Astrocyte (in vitro differentiated cells and primary cell): Measurements from ENCODE around the gene AP3M1. TPM values are rescaled to one million over a fixed set of nuclear protein-coding genes. Genes with fewer than 3 reads are reported as not detected.

Experiments used
- DNase-seq: peaks from one replicate; pipeline ENCODE4 v3.0.0-alpha.2; 2010; ENCODE audit warnings: low read depth
- FAIRE-seq: peaks from 2 replicates; lab custom pipeline; 2011; peaks lifted over from hg19 to GRCh38; lab: Jason Lieb, UNC
- H2AFZ ChIP-seq: 2 replicates; pipeline ENCODE4 v1.6.0; 2012; ENCODE audit warnings: low read depth, low read length, inconsistent platforms
- H3K27ac ChIP-seq: 2 replicates; pipeline ENCODE4 v1.5.1; 2011; ENCODE audit warnings: low read depth, low read length, inconsistent platforms
- H3K27me3 ChIP-seq: 2 replicates; pipeline ENCODE4 v1.6.0; 2011; ENCODE audit warnings: low read length, inconsistent platforms; ENCODE audit not compliant: insufficient read depth
- H3K36me3 ChIP-seq: 2 replicates; pipeline ENCODE4 v1.5.1; 2011; ENCODE audit warnings: low read length, inconsistent platforms; ENCODE audit not compliant: insufficient read depth
- H3K4me1 ChIP-seq: 2 replicates; pipeline ENCODE4 v1.5.1; 2011; ENCODE audit warnings: low read length, inconsistent platforms; ENCODE audit not compliant: insufficient read depth
- H3K4me2 ChIP-seq: 2 replicates; pipeline ENCODE4 v1.6.0; 2012; ENCODE audit warnings: low read length, inconsistent platforms
- H3K4me3 ChIP-seq: 2 replicates; pipeline ENCODE4 v1.5.1; 2011; ENCODE audit warnings: low read depth, mild to moderate bottlenecking, low read length, inconsistent platforms; ENCODE audit not compliant: insufficient read depth
- H3K79me2 ChIP-seq: 2 replicates; pipeline ENCODE4 v1.6.0; 2012; ENCODE audit warnings: mild to moderate bottlenecking, low read length, inconsistent platforms; ENCODE audit not compliant: insufficient read depth
- H3K9ac ChIP-seq: 2 replicates; pipeline ENCODE4 v1.6.0; 2012; ENCODE audit warnings: mild to moderate bottlenecking, low read length, inconsistent platforms
- H3K9me3 ChIP-seq: 2 replicates; pipeline ENCODE4 v1.5.1; 2012; ENCODE audit warnings: low read depth, mild to moderate bottlenecking, low read length, inconsistent platforms; ENCODE audit not compliant: insufficient read depth
- H4K20me1 ChIP-seq: 2 replicates; pipeline ENCODE4 v1.6.0; 2012; ENCODE audit warnings: low read length, inconsistent platforms; ENCODE audit not compliant: insufficient read depth
- H3K27ac Mint-ChIP-seq: one replicate; pipeline ENCODE4 v1.8.0; 2021; ENCODE audit warnings: mild to moderate bottlenecking, mixed read lengths; ENCODE audit not compliant: unreplicated experiment
- H3K27me3 Mint-ChIP-seq: one replicate; pipeline ENCODE4 v1.8.0; 2021; ENCODE audit warnings: low read depth, mixed read lengths; ENCODE audit not compliant: unreplicated experiment
- H3K36me3 Mint-ChIP-seq: one replicate; pipeline ENCODE4 v1.8.0; 2021; ENCODE audit warnings: low read depth, mixed read lengths; ENCODE audit not compliant: unreplicated experiment
- H3K4me1 Mint-ChIP-seq: one replicate; pipeline ENCODE4 v1.8.0; 2021; ENCODE audit warnings: low read depth, mixed read lengths; ENCODE audit not compliant: unreplicated experiment
- H3K4me3 Mint-ChIP-seq: one replicate; pipeline ENCODE4 v1.8.0; 2021; ENCODE audit warnings: mild to moderate bottlenecking, moderate library complexity, mixed read lengths; ENCODE audit not compliant: unreplicated experiment
- H3K9me3 Mint-ChIP-seq: one replicate; pipeline ENCODE4 v1.8.0; 2021; ENCODE audit warnings: mild to moderate bottlenecking, mixed read lengths; ENCODE audit not compliant: unreplicated experiment
- EZH2 ChIP-seq: IDR thresholded peaks from 2 replicates; pipeline ENCODE4 v1.6.1; 2012; ENCODE audit warnings: mild to moderate bottlenecking, low read length, inconsistent platforms; ENCODE audit not compliant: insufficient read depth
- total RNA-seq: library from RNA; stranded (reverse); gene quantifications from 2 replicates; pipeline ENCODE4 v1.2.1, GENCODE V29; 2021
- TF ChIP-seq, protein P1 (sequence below): IDR thresholded peaks from 2 replicates; pipeline ENCODE4 v1.5.1; 2011; ENCODE audit warnings: low read depth, mild to moderate bottlenecking, inconsistent platforms, low read length, moderate library complexity; ENCODE audit not compliant: insufficient read depth

The AP3M1 gene
- total RNA-seq, 1 donor from 2014 or later: 50.0 TPM

DNA sequence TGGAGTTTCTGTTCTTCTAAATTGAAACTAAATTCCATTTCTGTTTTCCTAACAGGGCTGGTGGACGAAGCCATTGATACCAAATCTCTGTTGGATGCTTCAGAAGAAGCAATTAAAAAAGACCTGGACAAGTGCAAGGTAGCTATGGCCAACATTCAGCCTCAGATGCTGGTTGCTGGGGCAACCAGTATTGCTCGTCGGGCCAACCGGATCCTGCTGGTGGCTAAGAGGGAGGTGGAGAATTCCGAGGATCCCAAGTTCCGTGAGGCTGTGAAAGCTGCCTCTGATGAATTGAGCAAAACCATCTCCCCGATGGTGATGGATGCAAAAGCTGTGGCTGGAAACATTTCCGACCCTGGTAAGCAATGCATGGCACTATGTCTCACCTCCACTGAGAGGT lies 45.6 kb downstream of the AP3M1 start:
- no peak for FAIRE-seq
- peak overlapping the region; percentile 42 for H3K4me3 Mint-ChIP-seq

DNA sequence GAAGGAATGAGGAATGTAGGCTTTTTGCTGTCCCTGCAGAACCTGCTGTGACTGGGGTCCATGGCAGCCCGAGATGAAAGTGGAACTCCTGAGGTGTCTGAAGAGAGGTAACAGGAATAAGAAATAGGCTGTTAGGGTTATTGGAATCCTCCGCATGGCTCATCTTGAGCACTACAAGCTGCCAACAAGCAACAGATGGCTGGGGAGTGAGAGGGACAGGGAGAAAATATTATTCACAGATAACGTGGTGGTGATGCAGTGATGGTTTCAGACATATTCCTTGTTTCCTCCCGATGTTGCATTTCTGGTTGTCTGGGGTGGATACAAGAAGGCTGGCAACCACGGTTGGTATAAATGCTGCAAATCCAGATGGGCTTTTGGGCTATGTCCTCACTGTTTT lies 46.1 kb downstream of the AP3M1 start:
- peak overlapping the region; percentile 63 for H3K27ac Mint-ChIP-seq
- H3K36me3 ChIP-seq: peaks cover 75% of the 10 kb centered on the region

More for the DNA sequence above, 45.6 kb downstream of the AP3M1 start:
- Histone ChIP-seq H3K4me3 (no peak overlapping the region), H3K4me1 (no peaks in the 10 kb centered on the region), H2AFZ (no peak overlapping the region), H3K79me2 (peaks cover 60% of the 10 kb centered on the region), H3K27me3 (no peaks in the 10 kb centered on the region), H3K9ac (no peak overlapping the region), H3K9me3 (no peaks in the 10 kb centered on the region), H3K4me2 (no peak overlapping the region), H4K20me1 (peaks cover 80% of the 10 kb centered on the region), H3K36me3 (peaks cover 75% of the 10 kb centered on the region), H3K27ac (no peak overlapping the region)
- TF ChIP-seq EZH2: no peak
- TF ChIP-seq, protein P1, sequence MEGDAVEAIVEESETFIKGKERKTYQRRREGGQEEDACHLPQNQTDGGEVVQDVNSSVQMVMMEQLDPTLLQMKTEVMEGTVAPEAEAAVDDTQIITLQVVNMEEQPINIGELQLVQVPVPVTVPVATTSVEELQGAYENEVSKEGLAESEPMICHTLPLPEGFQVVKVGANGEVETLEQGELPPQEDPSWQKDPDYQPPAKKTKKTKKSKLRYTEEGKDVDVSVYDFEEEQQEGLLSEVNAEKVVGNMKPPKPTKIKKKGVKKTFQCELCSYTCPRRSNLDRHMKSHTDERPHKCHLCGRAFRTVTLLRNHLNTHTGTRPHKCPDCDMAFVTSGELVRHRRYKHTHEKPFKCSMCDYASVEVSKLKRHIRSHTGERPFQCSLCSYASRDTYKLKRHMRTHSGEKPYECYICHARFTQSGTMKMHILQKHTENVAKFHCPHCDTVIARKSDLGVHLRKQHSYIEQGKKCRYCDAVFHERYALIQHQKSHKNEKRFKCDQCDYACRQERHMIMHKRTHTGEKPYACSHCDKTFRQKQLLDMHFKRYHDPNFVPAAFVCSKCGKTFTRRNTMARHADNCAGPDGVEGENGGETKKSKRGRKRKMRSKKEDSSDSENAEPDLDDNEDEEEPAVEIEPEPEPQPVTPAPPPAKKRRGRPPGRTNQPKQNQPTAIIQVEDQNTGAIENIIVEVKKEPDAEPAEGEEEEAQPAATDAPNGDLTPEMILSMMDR: no peak
- Mint-ChIP-seq H3K4me1 (peaks cover 9% of the 10 kb centered on the region), H3K27me3 (peaks cover 2% of the 10 kb centered on the region), H3K27ac (no peak overlapping the region), H3K9me3 (no peaks in the 10 kb centered on the region), H3K36me3 (peaks cover 34% of the 10 kb centered on the region)
- DNase-seq: no peak

More for the DNA sequence above, 46.1 kb downstream of the AP3M1 start:
- no peaks in the 10 kb centered on the region for H3K9me3 ChIP-seq
- peaks cover 80% of the 10 kb centered on the region for H4K20me1 ChIP-seq
- peaks cover 34% of the 10 kb centered on the region for H3K36me3 Mint-ChIP-seq
- no peak overlapping the region for H3K4me3 Mint-ChIP-seq
- H3K9ac ChIP-seq: no peak overlapping the region
- FAIRE-seq: no peak
- peaks cover 13% of the 10 kb centered on the region for H3K4me1 Mint-ChIP-seq
- no peak overlapping the region for H3K4me3 ChIP-seq
- DNase-seq: no peak
- TF ChIP-seq, protein P1: no peak
- no peak for TF ChIP-seq EZH2
- H3K79me2 ChIP-seq: peaks cover 59% of the 10 kb centered on the region
- no peak overlapping the region for H3K27ac ChIP-seq
- no peaks in the 10 kb centered on the region for H3K27me3 ChIP-seq
- H2AFZ ChIP-seq: no peak overlapping the region
- H3K4me1 ChIP-seq: no peaks in the 10 kb centered on the region
- no peak overlapping the region for H3K4me2 ChIP-seq
- peaks cover 2% of the 10 kb centered on the region for H3K27me3 Mint-ChIP-seq
- H3K9me3 Mint-ChIP-seq: no peaks in the 10 kb centered on the region
